ENCODE measurements around the gene KANK4. TPM values are rescaled to one million over a fixed set of nuclear protein-coding genes. Genes with fewer than 3 reads are reported as not detected.

The KANK4 gene
- total RNA-seq, 6 experiments from 2014 or later = not detected

GRCh38 chr1:62327360-62328055, 8.3 kb upstream of the KANK4 start:
- Mint-ChIP-seq H3K4me3 (no peak overlapping the region), H3K36me3 (ENCODE audit: low read depth) (no peaks in the 10 kb centered on the region), H3K27me3 (ENCODE audit: insufficient read depth) (no peaks in the 10 kb centered on the region; the same call in 1 of the 2 replicates), H3K4me1 (ENCODE audit: low read depth) (peaks cover 11% of the 10 kb centered on the region), H3K9me3 (peaks cover 5% of the 10 kb centered on the region; the same call in 1 of the 2 replicates), H3K27ac (no peak overlapping the region)
- DNase-seq = no peak
- no peak for TF ChIP-seq CTCF (IDR thresholded peaks at IDR 0.05)

- peaks cover 5% of the 10 kb centered on the region; the same call in 1 of the 2 replicates for H3K9me3 Mint-ChIP-seq
- DNase-seq = peak; percentile 87
Observed at GRCh38 chr1:62325681-62326080, 6.4 kb upstream of the KANK4 start.

GRCh38 chr1:62325081-62325480, 5.8 kb upstream of the KANK4 start:
- peaks cover 1% of the 10 kb centered on the region; the same call in 1 of the 2 replicates for H3K9me3 Mint-ChIP-seq
- H3K27me3 Mint-ChIP-seq (ENCODE audit: insufficient read depth) = peaks cover 7% of the 10 kb centered on the region
- peak; percentile 93 for DNase-seq
- H3K4me3 Mint-ChIP-seq = peak overlapping the region; percentile 55; the same call in 1 of the 2 replicates
- TF ChIP-seq CTCF (IDR thresholded peaks at IDR 0.05) = no peak
- H3K27ac Mint-ChIP-seq = peak overlapping the region; percentile 86; the same call in 1 of the 2 replicates
- peaks cover 22% of the 10 kb centered on the region for H3K4me1 Mint-ChIP-seq (ENCODE audit: low read depth)
- no peaks in the 10 kb centered on the region for H3K36me3 Mint-ChIP-seq (ENCODE audit: low read depth)

More at GRCh38 chr1:62325681-62326080, 6.4 kb upstream of the KANK4 start:
- Mint-ChIP-seq H3K4me3 (peak overlapping the region; percentile 55; the same call in 1 of the 2 replicates), H3K27ac (peak overlapping the region; percentile 86; the same call in 1 of the 2 replicates), H3K36me3 (ENCODE audit: low read depth) (no peaks in the 10 kb centered on the region), H3K4me1 (ENCODE audit: low read depth) (peaks cover 22% of the 10 kb centered on the region), H3K27me3 (ENCODE audit: insufficient read depth) (peaks cover 6% of the 10 kb centered on the region; the same call in 1 of the 2 replicates)
- no peak for TF ChIP-seq CTCF (IDR thresholded peaks at IDR 0.05)

- peak; percentile 80 for DNase-seq
- no peak overlapping the region for H3K27ac Mint-ChIP-seq
Observed at GRCh38 chr1:62321446-62321845, 2.2 kb upstream of the KANK4 start.

GRCh38 chr1:62318320-62318755, 896 bp downstream of the KANK4 start:
- H3K36me3 Mint-ChIP-seq (ENCODE audit: low read depth) = no peaks in the 10 kb centered on the region
- H3K9me3 Mint-ChIP-seq = peaks cover 5% of the 10 kb centered on the region; the same call in 1 of the 2 replicates
- no peak for TF ChIP-seq CTCF (IDR thresholded peaks at IDR 0.05)
- peaks cover 26% of the 10 kb centered on the region for H3K27me3 Mint-ChIP-seq (ENCODE audit: insufficient read depth)
- no peak for DNase-seq
- H3K4me3 Mint-ChIP-seq = no peak overlapping the region
- H3K27ac Mint-ChIP-seq = no peak overlapping the region
- H3K4me1 Mint-ChIP-seq (ENCODE audit: low read depth) = peaks cover 12% of the 10 kb centered on the region

More at GRCh38 chr1:62321446-62321845, 2.2 kb upstream of the KANK4 start:
- H3K27me3 Mint-ChIP-seq (ENCODE audit: insufficient read depth) = peaks cover 21% of the 10 kb centered on the region
- peaks cover 5% of the 10 kb centered on the region; the same call in 1 of the 2 replicates for H3K9me3 Mint-ChIP-seq
- peaks cover 22% of the 10 kb centered on the region for H3K4me1 Mint-ChIP-seq (ENCODE audit: low read depth)
- TF ChIP-seq CTCF (IDR thresholded peaks at IDR 0.05) = no peak
- no peaks in the 10 kb centered on the region for H3K36me3 Mint-ChIP-seq (ENCODE audit: low read depth)
- no peak overlapping the region for H3K4me3 Mint-ChIP-seq
